KMS-11 (cell line): ENCODE data around the gene PLXNA2.

Experiments used
- H2AFZ ChIP-seq: fragments of 200-600 bp; sonication (generic); 2 replicates; pipeline ENCODE4 v1.6.1; 2016; ENCODE audit warnings: antibody characterized with exemption, mixed run types, low read depth
- H3K27ac ChIP-seq: fragments of 200-600 bp; sonication (generic); 2 replicates; pipeline ENCODE4 v1.6.1; 2016; ENCODE audit warnings: mild to moderate bottlenecking, mixed run types
- H3K27me3 ChIP-seq: fragments of 200-600 bp; sonication (generic); 2 replicates; pipeline ENCODE4 v1.6.1; 2017; ENCODE audit warnings: mild to moderate bottlenecking, low read depth, mixed run types, moderate library complexity; ENCODE audit not compliant: insufficient read depth
- H3K36me3 ChIP-seq: fragments of 200-600 bp; sonication (generic); 2 replicates; pipeline ENCODE4 v1.6.1; 2017; ENCODE audit warnings: mild to moderate bottlenecking, mixed run types; ENCODE audit not compliant: insufficient read depth
- H3K4me1 ChIP-seq: fragments of 200-600 bp; sonication (generic); 2 replicates; pipeline ENCODE4 v1.6.1; 2016; ENCODE audit warnings: mild to moderate bottlenecking, low read depth, mixed run types; ENCODE audit not compliant: poor library complexity, severe bottlenecking
- H3K4me2 ChIP-seq: fragments of 200-600 bp; sonication (generic); 2 replicates; pipeline ENCODE4 v1.7.0; 2016; ENCODE audit warnings: mild to moderate bottlenecking, mixed run types
- H3K4me3 ChIP-seq: fragments of 200-600 bp; sonication (generic); IDR thresholded peaks from 2 replicates; pipeline ENCODE4 v1.6.1; 2017; ENCODE audit warnings: low read depth, low read length, mixed read lengths; ENCODE audit not compliant: insufficient read depth
- H3K79me2 ChIP-seq: fragments of 200-600 bp; sonication (generic); 2 replicates; pipeline ENCODE4 v1.6.1; 2016; ENCODE audit warnings: low read depth, mixed run types; ENCODE audit not compliant: insufficient read depth
- H3K9ac ChIP-seq: fragments of 200-600 bp; sonication (generic); 2 replicates; pipeline ENCODE4 v1.6.1; 2016; ENCODE audit warnings: mild to moderate bottlenecking, mixed run types
- H4K20me1 ChIP-seq: fragments of 200-600 bp; sonication (generic); 2 replicates; pipeline ENCODE4 v1.6.1; 2016; ENCODE audit warnings: mild to moderate bottlenecking, mixed run types; ENCODE audit not compliant: insufficient read depth
- TF ChIP-seq, protein P1 (sequence below): fragments of 200-600 bp; sonication (generic); conservative IDR thresholded peaks from 2 replicates; pipeline ENCODE4 v1.6.1; 2017; ENCODE audit warnings: low read depth, mild to moderate bottlenecking, antibody characterized with exemption, low read length, moderate library complexity, mixed read lengths

Gene PLXNA2

GRCh38 chr1:208164609-208165008 is 79.6 kb downstream of the PLXNA2 start:
- Histone ChIP-seq H4K20me1 (no peaks in the 10 kb centered on the region), H3K27me3 (no peaks in the 10 kb centered on the region), H3K4me2 (no peak overlapping the region), H3K4me3 (no peak overlapping the region), H3K4me1 (no peaks in the 10 kb centered on the region), H3K9ac (no peak overlapping the region), H2AFZ (no peak overlapping the region), H3K79me2 (no peaks in the 10 kb centered on the region), H3K27ac (no peak overlapping the region), H3K36me3 (no peaks in the 10 kb centered on the region)
- TF ChIP-seq, protein P1, sequence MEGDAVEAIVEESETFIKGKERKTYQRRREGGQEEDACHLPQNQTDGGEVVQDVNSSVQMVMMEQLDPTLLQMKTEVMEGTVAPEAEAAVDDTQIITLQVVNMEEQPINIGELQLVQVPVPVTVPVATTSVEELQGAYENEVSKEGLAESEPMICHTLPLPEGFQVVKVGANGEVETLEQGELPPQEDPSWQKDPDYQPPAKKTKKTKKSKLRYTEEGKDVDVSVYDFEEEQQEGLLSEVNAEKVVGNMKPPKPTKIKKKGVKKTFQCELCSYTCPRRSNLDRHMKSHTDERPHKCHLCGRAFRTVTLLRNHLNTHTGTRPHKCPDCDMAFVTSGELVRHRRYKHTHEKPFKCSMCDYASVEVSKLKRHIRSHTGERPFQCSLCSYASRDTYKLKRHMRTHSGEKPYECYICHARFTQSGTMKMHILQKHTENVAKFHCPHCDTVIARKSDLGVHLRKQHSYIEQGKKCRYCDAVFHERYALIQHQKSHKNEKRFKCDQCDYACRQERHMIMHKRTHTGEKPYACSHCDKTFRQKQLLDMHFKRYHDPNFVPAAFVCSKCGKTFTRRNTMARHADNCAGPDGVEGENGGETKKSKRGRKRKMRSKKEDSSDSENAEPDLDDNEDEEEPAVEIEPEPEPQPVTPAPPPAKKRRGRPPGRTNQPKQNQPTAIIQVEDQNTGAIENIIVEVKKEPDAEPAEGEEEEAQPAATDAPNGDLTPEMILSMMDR = no peak

DNA sequence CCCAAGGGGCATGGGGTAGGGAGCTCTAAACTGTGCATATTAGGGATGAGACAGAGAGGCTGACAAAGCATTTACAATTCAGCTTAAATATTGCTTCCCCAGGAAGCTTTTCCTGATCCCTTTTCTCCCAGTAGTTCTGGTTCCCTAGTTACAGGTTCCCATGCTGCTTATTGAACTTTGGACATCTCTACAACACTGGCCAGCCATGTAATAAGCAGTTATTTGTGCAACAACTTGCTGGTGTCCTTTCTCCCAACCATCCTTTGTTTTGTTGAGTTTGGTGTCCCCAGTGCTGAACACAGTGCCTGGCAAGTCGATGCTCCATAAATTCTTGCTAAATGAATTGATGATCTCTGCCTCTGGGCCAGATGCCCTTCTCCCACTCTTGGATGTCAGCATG is 80.6 kb downstream of the PLXNA2 start:
- Histone ChIP-seq H4K20me1 (no peaks in the 10 kb centered on the region), H3K4me3 (no peak overlapping the region), H3K27me3 (no peaks in the 10 kb centered on the region), H2AFZ (no peak overlapping the region), H3K4me2 (no peak overlapping the region), H3K9ac (no peak overlapping the region), H3K79me2 (no peaks in the 10 kb centered on the region), H3K4me1 (no peaks in the 10 kb centered on the region), H3K27ac (no peak overlapping the region), H3K36me3 (no peaks in the 10 kb centered on the region)
- TF ChIP-seq, protein P1 = no peak

DNA sequence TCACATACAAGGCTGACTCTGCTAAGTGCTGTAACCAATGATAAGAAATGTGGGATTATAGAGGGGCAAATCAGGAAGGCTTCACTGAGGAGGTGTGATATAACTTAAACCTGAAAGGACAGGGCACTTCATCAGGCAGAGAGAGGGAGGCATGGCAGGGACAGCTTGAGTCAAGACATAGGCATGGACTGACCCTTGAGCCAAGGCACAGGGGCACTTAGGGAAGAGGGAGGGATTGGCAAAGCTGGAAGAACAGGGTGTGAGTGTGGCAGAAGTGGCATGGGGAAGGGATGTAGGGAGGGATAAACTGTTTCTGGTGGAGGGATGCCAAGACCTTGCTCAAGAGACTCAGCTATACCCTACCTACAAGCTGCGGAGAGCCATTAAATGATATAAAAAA is 81.3 kb downstream of the PLXNA2 start:
- Histone ChIP-seq H4K20me1 (no peaks in the 10 kb centered on the region), H3K4me3 (no peak overlapping the region), H3K4me2 (no peak overlapping the region), H3K36me3 (no peaks in the 10 kb centered on the region), H3K9ac (no peak overlapping the region), H3K79me2 (no peaks in the 10 kb centered on the region), H3K4me1 (no peaks in the 10 kb centered on the region), H3K27ac (no peak overlapping the region), H3K27me3 (no peaks in the 10 kb centered on the region), H2AFZ (no peak overlapping the region)
- TF ChIP-seq, protein P1 = no peak

DNA sequence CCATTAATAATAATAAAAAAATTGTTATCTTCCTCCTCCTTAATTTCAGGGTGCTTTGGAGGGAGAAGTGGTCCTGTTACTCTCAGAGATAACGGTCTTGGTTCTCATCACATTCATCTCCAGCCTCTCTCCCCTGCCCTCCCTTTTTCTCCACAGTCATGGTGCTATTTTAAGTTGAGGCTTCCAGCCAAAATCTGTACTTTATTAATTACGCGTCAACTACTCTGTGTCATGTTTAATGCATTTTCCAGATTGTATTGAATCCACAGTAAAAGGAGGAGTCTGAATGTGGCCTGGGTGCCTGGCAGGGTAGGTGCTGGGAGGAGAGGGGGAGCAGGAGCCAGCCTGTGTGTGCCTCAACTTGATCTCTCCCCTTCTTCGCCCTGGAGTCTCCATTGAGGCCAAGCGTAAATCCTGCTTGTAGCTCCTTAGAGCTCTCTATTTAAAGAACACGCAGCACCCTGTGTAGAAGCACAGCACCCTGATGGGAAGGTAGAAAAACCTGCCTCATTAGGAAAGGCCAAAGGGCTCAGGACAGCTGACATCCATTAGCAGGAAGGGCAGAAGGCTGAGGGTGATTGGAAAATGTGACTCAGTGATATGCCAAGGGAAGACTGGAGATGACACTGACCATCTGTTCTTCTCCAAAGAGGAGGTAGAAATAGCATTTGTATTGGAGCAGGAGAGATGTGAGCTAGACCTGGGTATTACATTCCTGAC is 82.4 kb downstream of the PLXNA2 start:
- Histone ChIP-seq H3K79me2 (no peaks in the 10 kb centered on the region), H4K20me1 (no peaks in the 10 kb centered on the region), H3K27ac (no peak overlapping the region), H3K4me1 (no peaks in the 10 kb centered on the region), H3K9ac (no peak overlapping the region), H3K4me3 (no peak overlapping the region), H3K36me3 (no peaks in the 10 kb centered on the region), H2AFZ (no peak overlapping the region), H3K27me3 (no peaks in the 10 kb centered on the region), H3K4me2 (no peak overlapping the region)
- TF ChIP-seq, protein P1 = no peak
